H1 (cell line): ENCODE measurements around the gene ATP1A3. TPM values are rescaled to one million over a fixed set of nuclear protein-coding genes. Genes with fewer than 3 reads are reported as not detected.
A peak's percentile ranks its signal among the peaks of the same experiment; 100 is the strongest.
"Not testable (repeated sequence)": the region's sequence is repeated elsewhere in the genome, so short reads cannot be mapped to it uniquely, and the experiment has no call there.

Experiments
- CTCF ChIA-PET: fragments of 300-600 bp; sonication (Branson Sonifier 250); formaldehyde crosslinking; loops from one replicate; lab custom pipeline; 2021; ENCODE audit not compliant: partially characterized antibody; lab: Charles Lee
- POLR2A ChIA-PET: fragments of 300-600 bp; sonication (Branson Sonifier 250); formaldehyde crosslinking; loops from one replicate; lab custom pipeline; 2021; ENCODE audit warnings: inconsistent platforms; ENCODE audit not compliant: partially characterized antibody; lab: Charles Lee
- DNase-seq, 2 experiments: peaks; one replicate each; pipeline versions ENCODE4 v3.0.0 to v3.0.0-alpha.2; 2010 to 2022; ENCODE audit warnings: low spot score in 2 of 2, low read depth in 1 of 2, mixed read lengths in 1 of 2
- FAIRE-seq: peaks from 2 replicates; lab custom pipeline; 2011; peaks lifted over from hg19 to GRCh38; lab: Jason Lieb, UNC
- H2AFZ ChIP-seq: 2 replicates; pipeline ENCODE4 v1.8.1; 2012; ENCODE audit warnings: low read length, inconsistent platforms
- H2AK5ac ChIP-seq: 2 replicates; pipeline ENCODE4 v1.6.1; 2013; ENCODE audit warnings: low read depth, low read length
- H2BK120ac ChIP-seq: replicated peaks from 2 replicates; pipeline ENCODE3; 2013; ENCODE audit warnings: low read depth, low read length, inconsistent platforms
- H2BK12ac ChIP-seq: 2 replicates; pipeline ENCODE4 v1.6.1; 2013; ENCODE audit warnings: low read depth, low read length
- H2BK15ac ChIP-seq: 2 replicates; pipeline ENCODE4 v1.6.1; 2013; ENCODE audit warnings: low read length
- H2BK20ac ChIP-seq: 2 replicates; pipeline ENCODE4 v1.6.1; 2013; ENCODE audit warnings: low read length
- H2BK5ac ChIP-seq: 2 replicates; pipeline ENCODE4 v1.6.1; 2013; ENCODE audit warnings: low read depth, low read length
- H3K14ac ChIP-seq: 2 replicates; pipeline ENCODE4 v1.6.1; 2013; ENCODE audit warnings: inconsistent platforms; ENCODE audit not compliant: insufficient read length
- H3K18ac ChIP-seq: 2 replicates; pipeline ENCODE4 v1.6.1; 2013; ENCODE audit warnings: low read length; ENCODE audit errors: extremely low read depth
- H3K23ac ChIP-seq: 2 replicates; pipeline ENCODE4 v1.6.1; 2013; ENCODE audit warnings: inconsistent platforms; ENCODE audit not compliant: insufficient read length
- H3K23me2 ChIP-seq: 2 replicates; pipeline ENCODE4 v1.6.1; 2013; ENCODE audit warnings: low read depth, low read length
- H3K27ac ChIP-seq: 2 replicates; pipeline ENCODE4 v1.6.1; 2011; ENCODE audit warnings: low read depth, low read length, inconsistent platforms
- H3K27me3 ChIP-seq, 4 experiments: replicated peaks in 1 of 4; 1 replicate in 1 of 4; 2 replicates in 3 of 4; pipeline versions ENCODE4 v1.6.1 to v1.8.1; 2011 to 2013; ENCODE audit warnings: low read length in 3 of 4, mild to moderate bottlenecking in 3 of 4, inconsistent platforms in 2 of 4, mixed read lengths in 2 of 4, moderate library complexity in 1 of 4; ENCODE audit not compliant: control insufficient read depth in 3 of 4, insufficient read depth in 3 of 4; ENCODE audit errors: extremely low read depth in 1 of 4
- H3K36me3 ChIP-seq, 4 experiments: 2 replicates each; pipeline versions ENCODE4 v1.6.1 to v1.8.1; 2011 to 2013; ENCODE audit warnings: mild to moderate bottlenecking in 4 of 4, low read length in 3 of 4, moderate library complexity in 2 of 4, control low read depth in 1 of 4, inconsistent platforms in 1 of 4; ENCODE audit not compliant: insufficient read depth in 4 of 4, control insufficient read depth in 2 of 4
- H3K4ac ChIP-seq: replicated peaks from 2 replicates; pipeline ENCODE3; 2013; ENCODE audit warnings: low read length, low read depth, mixed read lengths, inconsistent platforms; ENCODE audit not compliant: insufficient read length
- H3K4me1 ChIP-seq, 4 experiments: replicated peaks in 1 of 4; 1 replicate in 1 of 4; 2 replicates in 3 of 4; pipeline versions ENCODE4 v1.6.1 to v1.8.1; 2011 to 2013; ENCODE audit warnings: low read length in 3 of 4, inconsistent platforms in 2 of 4, mixed read lengths in 1 of 4; ENCODE audit not compliant: insufficient read depth in 4 of 4, control insufficient read depth in 3 of 4
- H3K4me2 ChIP-seq, 2 experiments: 2 replicates each; pipeline versions ENCODE4 v1.6.1 to v1.8.1; 2011 to 2013; ENCODE audit warnings: low read depth in 2 of 2, low read length in 2 of 2, control low read depth in 1 of 2, inconsistent platforms in 1 of 2, mild to moderate bottlenecking in 1 of 2; ENCODE audit not compliant: insufficient read depth in 1 of 2
- H3K4me3 ChIP-seq, 4 experiments: fragments of 200-600, 300-600 bp in 1 of 4; sonication (generic), shearing (Covaris generic), sonication (Bioruptor Twin) in 1 of 4; 2 replicates each; pipeline versions ENCODE4 v1.5.1 to v1.8.1; 2011 to 2016; ENCODE audit warnings: low read length in 4 of 4, low read depth in 3 of 4, control low read depth in 2 of 4, inconsistent platforms in 2 of 4, mild to moderate bottlenecking in 2 of 4, mixed read lengths in 1 of 4, moderate library complexity in 1 of 4; ENCODE audit not compliant: insufficient read depth in 2 of 4; ENCODE audit errors: extremely low read depth in 1 of 4
- H3K56ac ChIP-seq: replicated peaks from 2 replicates; pipeline ENCODE3; 2013; ENCODE audit warnings: low read depth, mild to moderate bottlenecking, mixed read lengths, low read length, inconsistent platforms; ENCODE audit not compliant: insufficient read length
- H3K79me1 ChIP-seq: 2 replicates; pipeline ENCODE4 v1.6.1; 2013; ENCODE audit warnings: low read depth, low read length, control low read depth
- H3K79me2 ChIP-seq, 2 experiments: 2 replicates each; pipeline versions ENCODE4 v1.6.1 to v1.8.1; 2012 to 2013; ENCODE audit warnings: low read length in 2 of 2, mild to moderate bottlenecking in 2 of 2, inconsistent platforms in 1 of 2; ENCODE audit not compliant: insufficient read depth in 2 of 2, control insufficient read depth in 1 of 2
- H3K9ac ChIP-seq, 4 experiments: replicated peaks in 1 of 4; 1 replicate in 1 of 4; 2 replicates in 3 of 4; pipeline versions ENCODE4 v1.6.1 to v1.8.1; 2011 to 2013; ENCODE audit warnings: low read depth in 3 of 4, low read length in 3 of 4, control low read depth in 2 of 4, mild to moderate bottlenecking in 2 of 4, moderate library complexity in 2 of 4, inconsistent platforms in 1 of 4; ENCODE audit errors: extremely low read depth in 1 of 4
- H3K9me3 ChIP-seq, 2 experiments: 2 replicates each; pipeline versions ENCODE4 v1.6.1 to v1.8.1; 2012 to 2013; ENCODE audit warnings: mild to moderate bottlenecking in 2 of 2, moderate library complexity in 2 of 2, control low read depth in 1 of 2, inconsistent platforms in 1 of 2, low read depth in 1 of 2, low read length in 1 of 2, mixed read lengths in 1 of 2; ENCODE audit not compliant: insufficient read depth in 2 of 2
- H4K20me1 ChIP-seq, 2 experiments: replicated peaks in 1 of 2; 2 replicates each; pipeline versions ENCODE3 to v1.8.1; 2011 to 2013; ENCODE audit warnings: inconsistent platforms in 2 of 2, low read length in 2 of 2, mild to moderate bottlenecking in 1 of 2; ENCODE audit not compliant: insufficient read depth in 2 of 2, control insufficient read depth in 1 of 2
- H4K5ac ChIP-seq: 2 replicates; pipeline ENCODE4 v1.6.1; 2013; ENCODE audit warnings: low read length, low read depth, mixed read lengths, inconsistent platforms; ENCODE audit not compliant: insufficient read length
- H4K8ac ChIP-seq: 2 replicates; pipeline ENCODE4 v1.8.0; 2013; ENCODE audit warnings: mild to moderate bottlenecking, moderate library complexity, low read length, inconsistent platforms; ENCODE audit not compliant: insufficient read depth; ENCODE audit errors: extremely low read depth
- H4K91ac ChIP-seq: replicated peaks from 2 replicates; pipeline ENCODE3; 2013; ENCODE audit warnings: low read length, mixed read lengths, inconsistent platforms; ENCODE audit not compliant: insufficient read length
- WGBS, 2 experiments: shearing (Covaris generic) in 1 of 2; methylation state at CpG; one replicate each; pipeline versions ENCODE4 v1.1.6 to v1.1.7; 2013 to 2015; ENCODE audit warnings: low lambda C conversion rate in 2 of 2, mixed read lengths in 2 of 2, inconsistent platforms in 1 of 2, low coverage in 1 of 2, missing lambda C conversion rate in 1 of 2; ENCODE audit not compliant: insufficient replicate concordance in 2 of 2, insufficient coverage in 1 of 2, insufficient read length in 1 of 2; ENCODE audit errors: extremely low coverage in 1 of 2, missing lambda C conversion rate in 1 of 2; 5-methylcytosine and 5-hydroxymethylcytosine counted together
- polyA plus RNA-seq, 7 experiments: library from polyadenylated mRNA; depleted of rRNA in 3 of 7; stranded (reverse) in 5 of 7; unstranded in 2 of 7; fragments of >200 nt in 5 of 7; fragments of 200-250 nt in 2 of 7; gene quantifications; 1 replicate in 5 of 7; 2 replicates in 1 of 7; 4 replicates in 1 of 7; pipeline versions ENCODE4 v1.2.1 to v1.2.3, GENCODE V29; 2011 to 2013; ENCODE audit warnings: missing spikeins in 2 of 7, mixed read lengths in 2 of 7
- total RNA-seq: library from RNA; stranded (reverse); fragmentation: NEBNext Ultra II Directional; extraction: Animal tissue kit (Norgen Biotek cat#: 25700); gene quantifications from 2 replicates; pipeline ENCODE4 v1.2.1, GENCODE V29; 2021

Gene ATP1A3
- total and polyA plus RNA-seq, 2 of the 8 experiments (the other 6 are each of a cell fraction or from before 2014, with no cell fraction given) = 11.1 to 41.2 TPM

DNA sequence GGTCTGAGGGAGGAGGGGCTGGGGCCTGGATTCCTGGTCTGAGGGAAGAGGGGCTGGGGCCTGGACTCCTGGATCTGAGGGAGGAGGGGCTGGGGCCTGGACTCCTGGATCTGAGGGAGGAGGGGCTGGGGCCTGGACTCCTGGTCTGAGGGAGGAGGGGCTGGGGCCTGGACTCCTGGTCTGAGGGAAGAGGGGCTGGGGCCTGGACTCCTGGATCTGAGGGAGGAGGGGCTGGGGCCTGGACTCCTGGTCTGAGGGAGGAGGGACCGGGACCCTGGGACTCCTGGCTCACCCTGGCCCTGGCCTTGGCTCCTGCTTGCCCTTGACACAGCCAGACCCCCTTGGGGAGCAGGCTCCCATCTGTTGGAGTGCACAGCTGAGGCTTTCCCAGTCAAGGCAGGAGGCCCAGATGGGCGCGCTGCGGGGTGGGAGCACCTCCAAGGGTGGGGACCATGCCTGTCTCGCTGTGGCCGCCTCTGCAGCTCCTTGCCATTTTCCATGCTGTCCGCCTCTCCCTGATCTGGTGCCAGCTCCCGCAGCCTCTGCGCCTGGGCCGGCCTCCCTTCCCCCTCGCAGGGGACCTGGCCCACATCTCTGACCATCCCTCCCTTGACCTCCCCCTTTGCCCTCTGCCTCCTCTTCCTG, 2.0 kb downstream of the ATP1A3 start:
- ChIA-PET POLR2A (interaction anchor here (0.6 to 1.1 kb wide), 3 partner anchors 12 to 84 kb away, joined by 3 read pairs; partner anchors contain the start of gene ZNF574), CTCF (interaction anchor here (0.8 kb wide), 2 partner anchors 36 to 431 kb away, joined by 3 to 4 read pairs; no protein-coding TSS in a partner anchor)
- H3K36me3 ChIP-seq, H3K23ac ChIP-seq, FAIRE-seq, H2AK5ac ChIP-seq, H3K4me1 ChIP-seq, H3K4me3 ChIP-seq, H3K79me2 ChIP-seq, H3K9me3 ChIP-seq, H2AFZ ChIP-seq, H2BK20ac ChIP-seq, DNase-seq, H2BK15ac ChIP-seq, H3K27ac ChIP-seq, H3K18ac ChIP-seq, H4K8ac ChIP-seq, H4K5ac ChIP-seq, H3K9ac ChIP-seq, H2BK120ac ChIP-seq, H3K14ac ChIP-seq, H4K91ac ChIP-seq, H3K79me1 ChIP-seq, H2BK5ac ChIP-seq, H3K56ac ChIP-seq, H3K4ac ChIP-seq: not testable (repeated sequence)
- Histone ChIP-seq H2BK12ac (peak overlapping the region; percentile 55; the same call in 1 of the 2 replicates), H3K4me2 (peak overlapping the region in 1 of 2 experiments; percentile 88; a peak in 1 of 4 replicates), H3K27me3 (peaks cover 5 to 34% (median 32%) of the 10 kb centered on the region in 4 experiments), H3K23me2 (peaks cover 13% of the 10 kb centered on the region; the same call in 1 of the 2 replicates), H4K20me1 (peaks cover 6 to 23% of the 10 kb centered on the region in 2 experiments)
- 95% methylated on average over 10 of the region's 11 CpGs; no CpG with 5 or more reads in 1 of the 2 experiments for WGBS, 2 experiments
